Breast epithelium (tissue), 4 donors: ENCODE data around the gene ANKH. TPM values are rescaled to one million over a fixed set of nuclear protein-coding genes. Genes with fewer than 3 reads are reported as not detected.

ENCODE experiments used
- DNase-seq, 2 donors: peaks; one replicate each; pipeline ENCODE4 v3.0.0-alpha.2; 2019; ENCODE audit warnings: low spot score in 2 of 2
- H3K27ac ChIP-seq, 2 donors: fragments of 200-600 bp; sonication (generic) in 1 of 2; one replicate each; pipeline ENCODE4 v1.5.1; 2016 to 2019; ENCODE audit warnings: mild to moderate bottlenecking in 1 of 2
- H3K27me3 ChIP-seq, 2 donors: fragments of 200-600 bp; sonication (generic) in 1 of 2; one replicate each; pipeline versions ENCODE4 v1.5.1 to v1.6.0; 2017 to 2019; ENCODE audit warnings: control low read depth in 1 of 2, mild to moderate bottlenecking in 1 of 2
- H3K36me3 ChIP-seq: fragments of 200-600 bp; one replicate; pipeline ENCODE4 v1.5.1; 2019
- H3K4me1 ChIP-seq, 2 donors: fragments of 200-600 bp; sonication (generic); one replicate each; pipeline ENCODE4 v1.5.1; 2016 to 2019; ENCODE audit warnings: control low read depth in 1 of 2
- H3K4me3 ChIP-seq, 3 donors: fragments of 200-600 bp; sonication (generic); 1 replicate in 2 of 3; 2 replicates in 1 of 3; pipeline ENCODE4 v1.5.1; 2016 to 2019; ENCODE audit warnings: mild to moderate bottlenecking in 3 of 3, moderate library complexity in 2 of 3
- H3K9me3 ChIP-seq, 2 donors: fragments of 200-600 bp; sonication (generic) in 1 of 2; one replicate each; pipeline ENCODE4 v1.5.1; 2016 to 2019; ENCODE audit warnings: control low read depth in 1 of 2
- POLR2A ChIP-seq: fragments of 450-650 bp; IDR thresholded peaks from one replicate; pipeline ENCODE4 v1.6.1; 2016; ENCODE audit warnings: antibody characterized with exemption, mild to moderate bottlenecking, moderate library complexity
- POLR2AphosphoS5 ChIP-seq, 3 donors: sonication (generic); formaldehyde crosslinking; IDR thresholded peaks; one replicate each; pipeline ENCODE4 v1.6.1; 2017; ENCODE audit warnings: antibody characterized with exemption in 3 of 3
- intact Hi-C: fragments of 100-400 bp; cut with DNase I; formaldehyde crosslinking; loops from one replicate; pipeline ENCODE4 v1.15.1; 2023; ENCODE audit warnings: low total_unique reads
- total RNA-seq, 3 donors: library from RNA; depleted of rRNA; stranded (reverse); fragments of >200 nt; gene quantifications; one replicate each; pipeline ENCODE4 v1.1.0, GENCODE V29; 2016
- TF ChIP-seq, protein P1 (sequence below), 3 donors: fragments of 450-650 bp; IDR thresholded peaks; one replicate each; pipeline ENCODE4 v1.5.1; 2016 to 2017; ENCODE audit warnings: antibody characterized with exemption in 3 of 3, mild to moderate bottlenecking in 3 of 3, moderate library complexity in 3 of 3

The ANKH gene
- total RNA-seq, 3 donors from 2014 or later: 31.5 to 83.1 (median 52.1) TPM

DNA sequence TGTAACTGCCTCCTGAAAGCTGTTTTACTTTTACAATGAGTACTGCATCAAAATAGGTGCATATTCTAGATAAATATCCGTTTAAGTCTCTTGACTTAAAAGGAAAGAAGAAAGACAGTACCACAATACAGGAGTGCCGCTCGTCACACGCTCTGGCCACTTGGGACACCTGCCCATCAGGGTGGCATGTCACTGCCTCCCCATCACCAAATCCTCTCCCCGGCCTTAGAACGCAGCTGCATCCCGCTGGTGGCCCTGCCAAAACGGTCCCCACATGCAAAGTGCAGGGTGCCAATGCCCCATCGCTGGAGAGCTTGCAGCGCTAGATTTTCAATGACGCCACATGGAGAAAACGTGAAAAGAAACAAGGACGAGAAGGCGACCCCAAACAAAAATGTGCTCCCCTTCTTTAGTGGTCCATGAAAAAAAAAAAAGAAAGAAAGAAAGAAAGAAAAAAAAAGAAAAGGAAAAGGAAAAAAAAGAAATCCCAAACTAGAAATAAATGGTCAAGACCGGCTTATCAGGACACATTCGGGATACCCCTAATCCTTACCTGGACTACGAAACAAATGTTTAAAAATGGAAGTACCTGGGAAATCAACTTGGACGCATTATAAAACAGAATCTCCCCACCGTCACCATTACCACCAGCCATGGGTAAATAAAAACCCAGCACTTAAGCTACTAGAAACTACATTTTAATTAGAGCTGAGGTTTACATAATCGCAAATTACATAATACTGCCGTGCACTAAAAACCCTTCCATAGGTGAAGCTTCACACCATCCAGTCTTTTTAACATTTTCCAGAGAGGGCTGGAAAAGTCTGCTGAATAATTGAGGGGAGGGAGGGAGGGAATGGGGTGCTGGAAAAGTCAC is 1.0 kb downstream of the ANKH start:
- peak in 1 of 2 donors; percentile 29 for DNase-seq
- Histone ChIP-seq H3K4me1 (no peaks in the 10 kb centered on the region), H3K4me3 (peak overlapping the region; percentile 80 to 91 (median 80)), H3K36me3 (no peaks in the 10 kb centered on the region), H3K27me3 (no peaks in the 10 kb centered on the region), H3K9me3 (no peaks in the 10 kb centered on the region), H3K27ac (peak overlapping the region; percentile 73 to 99)
- TF ChIP-seq, protein P1, sequence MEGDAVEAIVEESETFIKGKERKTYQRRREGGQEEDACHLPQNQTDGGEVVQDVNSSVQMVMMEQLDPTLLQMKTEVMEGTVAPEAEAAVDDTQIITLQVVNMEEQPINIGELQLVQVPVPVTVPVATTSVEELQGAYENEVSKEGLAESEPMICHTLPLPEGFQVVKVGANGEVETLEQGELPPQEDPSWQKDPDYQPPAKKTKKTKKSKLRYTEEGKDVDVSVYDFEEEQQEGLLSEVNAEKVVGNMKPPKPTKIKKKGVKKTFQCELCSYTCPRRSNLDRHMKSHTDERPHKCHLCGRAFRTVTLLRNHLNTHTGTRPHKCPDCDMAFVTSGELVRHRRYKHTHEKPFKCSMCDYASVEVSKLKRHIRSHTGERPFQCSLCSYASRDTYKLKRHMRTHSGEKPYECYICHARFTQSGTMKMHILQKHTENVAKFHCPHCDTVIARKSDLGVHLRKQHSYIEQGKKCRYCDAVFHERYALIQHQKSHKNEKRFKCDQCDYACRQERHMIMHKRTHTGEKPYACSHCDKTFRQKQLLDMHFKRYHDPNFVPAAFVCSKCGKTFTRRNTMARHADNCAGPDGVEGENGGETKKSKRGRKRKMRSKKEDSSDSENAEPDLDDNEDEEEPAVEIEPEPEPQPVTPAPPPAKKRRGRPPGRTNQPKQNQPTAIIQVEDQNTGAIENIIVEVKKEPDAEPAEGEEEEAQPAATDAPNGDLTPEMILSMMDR (IDR thresholded peaks at IDR 0.05): no peak
- TF ChIP-seq POLR2AphosphoS5 (IDR thresholded peaks at IDR 0.05) (no peak), POLR2A (no peak)
- intact Hi-C loops: loop anchor here (10.0 kb wide), 1 partner anchor 156 kb away; no protein-coding TSS in a partner anchor

DNA sequence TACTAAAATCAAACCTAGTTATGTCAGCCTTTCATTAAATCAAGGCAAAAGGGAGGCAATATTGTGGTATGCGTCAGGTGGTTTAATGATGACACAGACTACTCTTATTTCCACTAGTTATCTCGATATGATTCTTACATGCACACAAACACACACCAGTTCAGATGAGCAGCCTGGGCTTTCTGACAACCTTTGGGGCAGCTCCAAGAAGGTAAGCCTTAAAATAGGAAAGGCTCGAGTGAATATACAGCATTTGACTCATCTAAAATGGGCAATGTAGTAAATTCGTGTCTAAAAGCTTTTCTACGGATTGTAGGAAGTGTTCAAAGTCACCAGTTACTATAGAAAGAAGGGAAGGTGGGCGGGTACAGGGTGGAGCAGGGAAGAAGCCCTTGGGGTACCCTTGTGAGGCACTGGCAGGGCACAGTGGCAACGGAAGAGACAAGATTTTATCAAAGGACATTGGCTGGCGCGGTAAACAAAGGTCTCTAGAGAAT is 1.9 kb downstream of the ANKH start:
- intact Hi-C loops: loop anchor here (10.0 kb wide), 1 partner anchor 155 kb away; no protein-coding TSS in a partner anchor
- H3K27ac ChIP-seq: peak overlapping the region in 1 of 2 donors; percentile 46

DNA sequence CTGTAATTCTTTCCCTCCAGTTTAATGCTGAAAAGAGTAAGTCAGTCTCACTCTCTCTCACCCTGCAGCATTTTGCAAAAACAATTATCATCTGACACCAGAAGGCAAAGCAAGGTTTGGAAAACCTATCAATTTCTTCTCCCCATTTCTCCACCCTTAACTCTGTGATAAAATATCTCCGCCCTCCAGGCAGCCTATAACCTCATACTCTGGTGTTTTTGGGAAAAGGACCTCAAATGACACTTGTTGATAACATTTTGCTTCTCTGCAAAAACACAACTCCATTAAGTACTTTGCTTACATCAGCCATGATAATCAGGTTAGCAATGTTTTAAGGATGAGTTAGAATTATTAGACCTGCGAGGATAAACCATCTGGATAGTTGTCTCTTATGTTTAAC is 2.3 kb downstream of the ANKH start:
- no peak for DNase-seq
- TF ChIP-seq POLR2AphosphoS5 (IDR thresholded peaks at IDR 0.05): no peak
- TF ChIP-seq, protein P1 (IDR thresholded peaks at IDR 0.05): no peak
- no peak for TF ChIP-seq POLR2A
- no peaks in the 10 kb centered on the region for H3K9me3 ChIP-seq
- intact Hi-C loops: no loop called here
- no peaks in the 10 kb centered on the region for H3K4me1 ChIP-seq
- H3K4me3 ChIP-seq: peak overlapping the region in 2 of 3 donors; percentile 80 to 91
- no peaks in the 10 kb centered on the region for H3K36me3 ChIP-seq
- no peaks in the 10 kb centered on the region for H3K27me3 ChIP-seq
- H3K27ac ChIP-seq: no peak overlapping the region

More for the DNA sequence above, 1.9 kb downstream of the ANKH start:
- H3K9me3 ChIP-seq: no peaks in the 10 kb centered on the region
- TF ChIP-seq POLR2AphosphoS5 (IDR thresholded peaks at IDR 0.05) (no peak), POLR2A (no peak)
- TF ChIP-seq, protein P1 (IDR thresholded peaks at IDR 0.05): no peak
- no peaks in the 10 kb centered on the region for H3K27me3 ChIP-seq
- H3K4me3 ChIP-seq: peak overlapping the region; percentile 80 to 91 (median 80)
- no peaks in the 10 kb centered on the region for H3K36me3 ChIP-seq
- H3K4me1 ChIP-seq: no peaks in the 10 kb centered on the region
- no peak for DNase-seq

DNA sequence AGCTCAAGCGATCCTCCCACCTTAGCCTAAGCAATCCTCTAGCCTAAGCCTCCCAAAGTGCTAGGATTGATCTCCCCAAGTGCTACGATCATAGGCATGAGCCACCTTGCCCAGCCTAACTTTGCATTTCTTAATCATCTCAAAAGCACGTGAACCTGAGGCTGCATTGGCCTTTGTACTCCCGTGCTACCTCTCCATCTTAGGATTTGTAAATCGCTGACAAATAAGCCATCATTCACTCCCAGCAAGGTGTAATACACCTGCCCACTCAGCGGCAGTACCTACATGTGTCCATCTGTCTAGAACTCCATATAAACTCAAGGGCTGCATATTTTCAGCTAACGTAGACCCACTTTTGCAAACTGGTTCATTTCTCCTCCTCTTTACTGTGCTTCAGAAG is 2.8 kb downstream of the ANKH start:
- Histone ChIP-seq H3K4me3 (no peak overlapping the region), H3K4me1 (no peaks in the 10 kb centered on the region), H3K36me3 (no peaks in the 10 kb centered on the region), H3K9me3 (no peaks in the 10 kb centered on the region), H3K27me3 (no peaks in the 10 kb centered on the region), H3K27ac (no peak overlapping the region)
- TF ChIP-seq, protein P1 (IDR thresholded peaks at IDR 0.05): no peak
- TF ChIP-seq POLR2AphosphoS5 (IDR thresholded peaks at IDR 0.05): no peak
- TF ChIP-seq POLR2A: no peak
- intact Hi-C loops: no loop called here
- no peak for DNase-seq
